NOMO-1 treated with DMSO at 0.1 percent for 48 hours (cell line): Measurements from ENCODE around the gene KAT8.

ENCODE experiments used
- DNase-seq: peaks from one replicate; lab custom pipeline; 2025; ENCODE audit not compliant: unreplicated experiment; lab: John Stamatoyannopoulos, UW

Gene KAT8

GRCh38 chr16:31117384-31118222 is at the start of gene KAT8:
Gene KAT8 (plus strand): TSS chr16:31117664. CDS start chr16:31117682, 18 bp downstream.
- DNase-seq, result peak; percentile 98

DNA sequence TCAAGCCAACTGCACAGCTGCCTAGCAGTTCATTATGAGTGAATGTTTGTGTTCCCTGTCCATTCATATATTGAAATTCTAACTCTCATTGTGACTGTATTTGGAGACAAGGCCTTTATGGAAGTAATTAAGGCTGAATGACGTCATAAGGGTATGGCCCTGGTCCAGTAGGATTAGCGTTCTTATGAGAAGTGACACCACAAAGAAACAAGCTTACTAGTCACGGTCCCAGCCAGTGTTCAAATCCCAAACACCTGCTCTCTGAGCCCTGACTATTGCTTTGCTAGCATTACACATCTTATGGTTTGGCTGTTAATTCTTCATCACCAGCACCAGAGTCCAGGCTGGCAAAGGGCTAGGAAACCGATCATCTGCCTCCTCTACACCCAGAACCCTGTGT is 45.6 kb upstream of the KAT8 start:
- DNase-seq, result peak; percentile 9

GRCh38 chr16:31072540-31073141 is 44.8 kb upstream of the KAT8 start:
- DNase-seq, result peak; percentile 29

- DNase-seq, result peak; percentile 79
Observed at GRCh38 chr16:31073142-31073969, 44.1 kb upstream of the KAT8 start.

DNA sequence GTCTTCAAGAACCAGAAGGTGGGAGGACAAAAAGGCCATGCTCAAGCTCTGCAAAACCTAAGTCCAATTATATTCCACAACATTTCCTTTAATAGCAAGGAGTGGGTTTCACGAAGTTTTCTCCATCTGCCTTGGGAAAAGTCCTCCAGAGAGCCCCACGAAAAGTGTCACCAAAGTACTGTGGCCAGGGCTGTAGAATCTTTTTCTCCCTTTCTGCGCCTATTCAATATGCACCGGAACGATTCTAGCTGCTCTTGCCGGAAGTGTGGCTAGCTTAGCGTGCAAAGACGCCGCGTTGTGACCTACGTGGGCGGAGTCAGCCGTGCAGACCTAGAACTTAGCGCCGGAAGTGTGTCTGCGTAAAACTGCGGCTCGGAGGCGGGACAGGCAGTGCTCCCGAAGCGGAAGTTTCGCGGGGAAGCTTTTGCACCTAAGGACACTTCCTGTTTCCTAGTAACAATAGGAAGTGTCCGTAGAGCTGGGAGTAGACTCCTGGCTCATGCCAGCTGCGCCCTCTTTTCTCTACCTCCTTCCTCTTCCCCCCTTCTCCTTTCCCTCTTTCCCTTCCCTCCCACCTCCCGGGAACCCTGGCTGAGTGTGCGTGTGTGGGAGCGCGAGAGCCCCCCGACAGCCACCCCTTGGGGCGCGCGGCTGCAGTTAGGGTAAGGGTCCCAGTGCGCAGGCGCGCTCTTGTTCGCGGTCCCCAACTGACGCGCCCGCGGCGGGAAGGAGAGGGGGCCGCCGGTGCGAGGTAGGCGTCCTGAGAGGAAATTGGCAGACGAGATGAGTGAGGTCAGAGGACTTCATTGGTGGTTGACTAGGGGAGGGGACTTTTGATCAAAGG is 43.3 kb upstream of the KAT8 start, which contains the start of the genes ZNF646 and ZNF668:
TSS of gene ZNF646 (plus strand) at position 453 of the 844 bp plus-strand sequence. CDS start 1,903 bp downstream, outside the sequence.
TSS of gene ZNF668 (minus strand) at position 271 of the 844 bp plus-strand sequence. CDS start 9,781 bp downstream, outside the sequence.
- peak; percentile 100 for DNase-seq

DNA sequence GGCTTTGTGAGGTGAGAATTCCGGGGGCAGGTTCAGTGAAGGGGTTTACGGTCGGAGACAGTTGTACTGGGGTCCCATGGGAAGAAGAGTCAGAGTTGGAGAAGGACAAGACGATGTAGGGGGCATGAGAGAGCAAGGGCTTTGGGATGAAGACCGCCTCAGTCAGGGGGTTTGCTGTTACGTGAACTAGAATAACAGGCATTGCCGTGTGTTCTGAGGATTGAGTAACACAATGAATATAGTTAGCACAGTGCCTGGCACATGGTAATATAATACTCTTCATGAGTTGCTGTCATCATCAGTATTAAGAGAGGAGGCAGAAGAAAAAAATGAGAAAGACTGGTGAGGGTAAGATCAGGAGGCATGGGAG is 42.7 kb upstream of the KAT8 start:
- DNase-seq, result no peak

DNA sequence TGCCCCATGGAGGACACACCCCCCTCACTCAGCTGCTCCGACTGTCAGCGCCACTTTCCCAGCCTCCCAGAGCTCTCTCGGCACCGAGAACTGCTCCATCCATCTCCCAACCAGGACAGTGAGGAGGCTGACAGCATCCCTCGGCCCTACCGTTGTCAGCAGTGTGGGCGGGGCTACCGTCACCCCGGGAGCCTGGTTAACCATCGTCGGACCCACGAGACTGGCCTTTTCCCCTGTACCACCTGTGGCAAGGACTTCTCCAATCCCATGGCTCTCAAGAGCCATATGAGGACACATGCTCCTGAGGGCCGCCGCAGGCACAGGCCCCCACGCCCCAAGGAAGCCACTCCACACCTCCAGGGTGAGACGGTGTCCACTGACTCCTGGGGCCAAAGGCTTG is 41.1 kb upstream of the KAT8 start:
- DNase-seq, result no peak

GRCh38 chr16:31077024-31077423 is 40.4 kb upstream of the KAT8 start:
- DNase-seq, result no peak

- DNase-seq, result no peak
Observed at GRCh38 chr16:31077592-31078396, 39.7 kb upstream of the KAT8 start.

DNA sequence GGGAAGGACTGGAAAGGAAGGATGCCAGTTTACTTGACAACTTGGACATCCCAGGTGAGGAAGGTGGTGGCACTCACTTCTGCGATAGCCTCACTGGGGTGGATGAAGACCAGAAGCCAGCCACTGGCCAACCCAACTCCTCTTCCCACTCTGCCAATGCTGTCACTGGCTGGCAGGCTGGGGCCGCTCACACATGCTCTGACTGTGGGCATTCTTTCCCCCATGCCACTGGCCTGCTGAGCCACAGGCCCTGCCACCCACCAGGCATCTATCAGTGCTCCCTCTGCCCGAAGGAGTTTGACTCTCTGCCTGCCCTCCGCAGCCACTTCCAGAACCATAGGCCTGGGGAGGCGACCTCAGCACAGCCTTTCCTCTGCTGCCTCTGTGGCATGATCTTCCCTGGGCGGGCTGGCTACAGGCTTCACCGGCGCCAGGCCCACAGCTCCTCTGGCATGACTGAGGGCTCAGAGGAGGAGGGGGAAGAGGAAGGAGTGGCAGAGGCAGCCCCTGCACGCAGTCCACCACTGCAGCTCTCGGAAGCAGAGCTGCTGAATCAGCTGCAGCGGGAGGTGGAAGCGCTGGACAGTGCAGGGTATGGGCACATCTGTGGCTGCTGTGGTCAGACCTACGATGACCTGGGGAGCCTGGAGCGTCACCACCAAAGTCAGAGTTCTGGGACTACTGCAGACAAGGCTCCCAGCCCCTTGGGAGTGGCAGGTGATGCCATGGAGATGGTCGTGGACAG is 38.7 kb upstream of the KAT8 start:
- no peak for DNase-seq

GRCh38 chr16:31079342-31079944 is 38.0 kb upstream of the KAT8 start:
- peak; percentile 85 for DNase-seq

DNA sequence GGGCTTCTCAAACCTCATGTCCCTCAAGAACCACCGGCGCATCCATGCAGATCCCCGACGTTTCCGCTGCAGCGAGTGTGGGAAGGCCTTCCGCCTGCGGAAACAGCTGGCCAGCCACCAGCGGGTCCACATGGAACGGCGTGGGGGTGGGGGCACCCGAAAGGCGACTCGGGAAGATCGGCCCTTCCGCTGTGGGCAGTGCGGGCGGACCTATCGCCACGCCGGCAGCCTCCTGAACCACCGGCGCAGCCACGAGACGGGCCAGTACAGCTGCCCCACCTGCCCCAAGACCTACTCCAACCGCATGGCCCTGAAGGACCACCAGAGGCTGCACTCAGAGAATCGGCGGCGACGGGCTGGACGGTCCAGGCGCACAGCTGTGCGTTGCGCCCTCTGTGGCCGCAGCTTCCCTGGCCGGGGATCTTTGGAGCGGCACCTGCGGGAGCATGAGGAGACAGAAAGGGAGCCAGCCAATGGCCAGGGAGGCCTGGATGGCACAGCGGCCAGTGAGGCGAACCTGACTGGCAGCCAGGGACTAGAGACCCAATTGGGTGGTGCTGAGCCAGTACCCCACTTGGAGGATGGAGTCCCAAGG is 37.3 kb upstream of the KAT8 start:
- DNase-seq, result no peak

DNA sequence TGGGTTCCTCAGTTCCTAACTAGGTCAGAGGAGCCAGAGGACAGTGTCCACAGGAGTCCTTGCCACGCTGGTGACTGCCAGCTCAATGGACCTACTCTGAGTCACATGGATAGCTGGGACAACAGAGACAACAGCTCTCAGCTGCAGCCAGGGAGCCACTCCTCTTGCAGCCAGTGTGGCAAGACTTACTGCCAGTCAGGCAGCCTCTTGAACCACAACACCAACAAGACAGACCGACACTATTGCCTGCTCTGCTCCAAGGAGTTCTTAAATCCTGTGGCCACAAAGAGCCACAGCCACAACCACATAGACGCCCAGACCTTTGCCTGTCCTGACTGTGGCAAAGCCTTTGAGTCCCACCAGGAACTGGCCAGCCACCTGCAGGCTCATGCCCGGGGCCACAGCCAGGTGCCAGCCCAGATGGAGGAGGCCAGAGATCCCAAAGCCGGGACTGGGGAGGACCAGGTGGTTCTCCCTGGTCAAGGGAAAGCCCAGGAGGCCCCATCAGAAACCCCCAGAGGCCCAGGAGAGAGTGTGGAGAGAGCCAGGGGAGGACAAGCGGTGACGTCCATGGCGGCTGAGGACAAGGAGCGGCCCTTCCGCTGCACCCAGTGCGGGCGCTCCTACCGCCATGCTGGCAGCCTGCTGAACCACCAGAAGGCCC is 36.6 kb upstream of the KAT8 start:
- no peak for DNase-seq

GRCh38 chr16:31081428-31082351 is 35.8 kb upstream of the KAT8 start:
- DNase-seq, result no peak

DNA sequence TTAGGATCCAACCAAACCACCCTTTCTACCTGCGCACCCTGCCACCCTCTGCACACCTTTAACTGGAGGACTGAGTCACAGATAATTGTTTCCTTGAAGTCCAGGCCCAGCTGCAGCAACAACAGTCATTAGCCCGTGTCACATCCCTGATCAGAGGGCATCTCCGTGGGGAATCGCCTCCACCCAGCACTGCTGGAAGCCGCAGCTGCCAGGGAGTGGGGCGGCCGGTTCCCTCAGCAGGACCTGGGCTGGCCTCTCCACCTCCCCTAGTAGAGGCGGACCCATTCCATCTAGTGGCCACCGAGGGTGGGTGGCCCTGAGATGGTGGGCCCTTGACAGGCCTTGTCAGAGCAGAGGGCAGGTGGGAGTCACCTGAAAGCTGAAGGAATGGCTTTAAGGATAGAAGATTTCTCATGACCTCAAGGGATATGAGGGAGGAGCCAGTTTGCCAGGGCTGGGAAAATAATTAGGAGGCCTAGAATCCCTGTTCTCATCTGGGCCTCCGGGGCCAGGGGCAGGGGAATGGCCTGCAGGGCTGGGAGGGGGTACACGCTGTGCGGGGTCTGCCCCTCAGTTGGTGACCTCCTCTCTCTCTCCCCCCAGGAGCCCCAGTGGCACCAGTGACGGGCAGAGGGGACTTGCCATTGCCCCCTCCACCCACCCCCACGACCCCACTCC is 35.0 kb upstream of the KAT8 start:
- no peak for DNase-seq

DNA sequence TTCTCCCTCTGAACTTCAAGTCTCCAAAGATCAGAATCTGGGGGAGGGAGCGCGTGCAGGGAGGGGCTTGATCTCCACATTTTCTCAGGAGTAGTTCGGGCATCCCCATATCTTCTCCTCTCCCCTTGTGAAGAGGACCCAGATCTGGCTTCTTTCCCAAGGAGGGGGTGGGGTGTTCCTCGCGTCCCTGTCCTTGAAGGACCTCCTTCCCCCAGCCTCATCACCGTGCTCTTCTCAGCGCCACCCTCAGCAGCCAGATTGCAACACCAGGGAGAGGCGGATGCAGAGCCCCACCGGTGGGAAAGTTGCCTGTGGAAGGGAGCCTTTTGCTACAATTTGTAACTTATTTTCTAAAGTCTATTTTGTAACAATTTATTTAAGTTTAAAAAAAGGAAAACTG is 34.4 kb upstream of the KAT8 start:
- DNase-seq, result no peak
